ENCODE data around the gene TMEM14C. TPM values are rescaled to one million over a fixed set of nuclear protein-coding genes. Genes with fewer than 3 reads are reported as not detected.
A peak's percentile ranks its signal among the peaks of the same experiment; 100 is the strongest.
"Not testable (repeated sequence)": the region's sequence is repeated elsewhere in the genome, so short reads cannot be mapped to it uniquely, and the experiment has no call there.

Gene TMEM14C
- total RNA-seq, 1 experiment from 2014 or later = 63.5 TPM

DNA sequence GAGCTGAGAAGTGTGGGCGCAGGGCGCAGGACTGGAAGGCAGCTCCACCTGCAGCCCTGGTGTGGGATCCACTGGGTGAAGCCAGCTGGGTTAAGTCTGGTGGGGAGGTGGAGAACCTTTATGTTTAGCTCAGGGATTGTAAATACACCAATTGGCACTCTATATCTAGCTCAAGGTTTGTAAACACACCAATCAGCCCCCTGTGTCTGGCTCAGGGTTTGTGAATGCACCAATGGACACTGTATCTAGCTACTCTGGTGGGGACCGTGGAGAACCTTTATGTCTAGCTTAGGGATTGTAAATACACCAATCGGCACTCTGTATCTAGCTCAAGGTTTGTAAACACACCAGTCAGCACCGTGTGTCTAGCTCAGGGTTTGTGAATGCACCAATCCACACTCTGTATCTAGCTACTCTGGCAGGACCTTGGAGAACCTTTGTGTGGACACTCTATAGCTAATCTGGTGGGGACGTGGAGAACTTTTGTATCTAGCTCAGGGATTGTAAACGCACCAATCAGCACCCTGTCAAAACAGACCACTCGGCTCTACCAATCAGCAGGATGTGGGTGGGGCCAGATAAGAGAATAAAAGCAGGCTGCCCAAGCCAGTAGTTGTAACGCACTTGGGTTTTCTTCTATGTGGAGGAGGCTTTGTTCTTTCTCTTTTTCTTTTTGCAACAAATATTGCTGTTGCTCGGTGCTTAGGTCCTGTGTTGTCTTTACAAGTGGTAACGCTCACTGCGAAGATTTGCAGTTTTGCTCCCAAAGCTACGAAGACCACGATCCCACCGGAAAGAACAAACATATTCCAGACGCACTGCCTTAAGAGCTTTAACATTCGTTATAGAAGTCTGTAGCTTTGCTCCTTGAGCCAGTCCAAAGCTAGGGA is 1.7 kb upstream of the TMEM14C start:
- DNase-seq (ENCODE audit: low spot score) = not testable (repeated sequence)

DNA sequence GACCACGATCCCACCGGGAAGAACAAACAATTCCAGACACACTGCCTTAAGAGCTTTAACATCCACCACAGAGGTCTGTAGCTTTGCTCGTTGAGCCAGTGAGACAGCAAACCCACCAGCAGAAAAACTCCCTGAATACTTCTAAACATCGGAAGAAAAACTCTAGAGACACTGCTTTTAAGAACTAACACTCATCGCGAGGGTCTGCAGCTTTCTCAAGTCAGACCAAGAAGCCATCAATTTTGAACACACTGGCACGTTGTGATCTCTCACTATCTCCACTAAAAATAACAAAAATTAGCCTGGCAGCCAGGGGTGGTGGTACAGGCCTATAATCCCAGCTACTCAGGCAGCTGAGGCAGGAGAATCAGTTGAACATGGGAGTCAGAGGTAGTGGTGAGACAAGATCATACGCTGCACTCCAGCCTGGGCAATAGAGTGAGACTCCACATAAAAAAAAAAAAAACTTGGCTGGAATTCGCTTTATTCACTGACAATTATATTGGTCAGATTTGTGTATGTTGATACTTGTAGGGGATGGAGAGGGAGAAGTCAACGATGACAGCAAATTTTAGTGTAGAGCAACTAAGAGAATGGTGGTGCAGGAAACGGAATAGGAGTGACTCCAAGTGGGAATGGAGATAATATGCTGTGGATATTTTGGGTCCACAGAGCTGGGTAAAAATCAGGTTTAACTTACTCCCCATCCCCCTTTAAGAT is 860 bp upstream of the TMEM14C start:
- no peak for DNase-seq (ENCODE audit: low spot score)

DNA sequence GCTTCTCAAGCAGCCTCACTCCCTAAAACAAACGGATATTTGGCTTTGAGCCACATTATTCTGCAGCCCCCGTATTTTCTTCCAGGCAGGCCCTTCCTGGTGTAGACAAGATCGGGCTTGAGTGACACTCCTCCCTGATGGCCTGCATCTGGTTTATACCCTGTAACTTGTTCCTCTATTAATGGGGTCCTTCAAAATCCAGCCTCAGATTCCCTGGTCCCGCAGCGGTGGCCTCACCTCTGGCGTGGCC is 375 bp upstream of the TMEM14C start:
- no peak for DNase-seq (ENCODE audit: low spot score)

DNA sequence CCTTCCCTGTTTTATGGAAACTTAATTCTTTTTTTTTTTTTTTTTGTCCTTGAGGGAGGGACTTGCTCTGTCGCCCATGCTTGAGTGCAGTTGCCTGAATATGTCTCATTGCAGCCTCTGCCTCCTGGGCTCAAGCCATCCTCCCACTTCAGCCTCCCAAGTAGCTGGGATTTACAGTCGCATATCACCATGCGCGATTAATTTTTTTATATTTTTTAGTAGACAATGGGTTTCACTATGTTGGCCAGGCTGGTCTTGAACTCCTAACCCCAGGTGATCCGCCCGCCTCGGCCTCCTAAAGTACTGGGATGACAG is 654 bp downstream of the TMEM14C start:
- no peak for DNase-seq (ENCODE audit: low spot score)

DNA sequence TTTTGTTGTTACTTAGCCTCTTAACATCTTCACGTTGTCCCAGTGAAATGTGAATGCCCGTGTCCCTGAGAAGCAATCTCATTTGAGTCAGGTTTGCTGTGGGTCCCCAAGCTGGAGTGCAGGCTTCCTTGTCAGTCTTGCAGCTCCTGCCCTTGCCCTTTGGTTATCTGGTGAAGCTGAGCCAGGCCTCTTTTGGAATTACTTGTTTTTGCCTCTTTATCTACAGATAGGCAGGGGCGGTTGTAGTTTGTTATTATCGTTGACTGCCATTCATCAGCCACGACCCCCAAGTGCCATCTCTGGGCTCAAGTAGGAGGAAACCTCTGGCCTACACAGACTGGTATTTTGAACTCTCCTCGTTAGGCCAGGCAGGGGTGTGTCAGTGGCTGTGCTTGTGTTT is 2.2 kb downstream of the TMEM14C start:
- no peak for DNase-seq (ENCODE audit: low spot score)

DNA sequence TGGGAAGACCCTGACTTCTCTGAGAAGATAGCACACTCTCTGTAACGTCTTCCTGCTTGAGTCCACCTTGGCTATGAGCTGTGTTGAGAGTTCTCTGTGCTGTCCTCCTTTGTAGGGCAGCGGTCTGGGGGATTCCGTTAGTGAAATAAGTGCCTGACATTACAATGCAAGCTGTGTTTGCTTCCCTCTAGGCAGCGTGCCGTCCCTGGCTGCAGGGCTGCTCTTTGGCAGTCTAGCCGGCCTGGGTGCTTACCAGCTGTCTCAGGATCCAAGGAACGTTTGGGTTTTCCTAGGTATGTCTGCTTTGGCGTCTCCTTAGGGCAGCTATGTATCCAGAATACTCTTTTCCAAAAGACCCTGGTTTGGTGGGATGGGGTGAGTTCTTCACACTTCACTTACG is 2.8 kb downstream of the TMEM14C start:
- no peak for DNase-seq (ENCODE audit: low spot score)

DNA sequence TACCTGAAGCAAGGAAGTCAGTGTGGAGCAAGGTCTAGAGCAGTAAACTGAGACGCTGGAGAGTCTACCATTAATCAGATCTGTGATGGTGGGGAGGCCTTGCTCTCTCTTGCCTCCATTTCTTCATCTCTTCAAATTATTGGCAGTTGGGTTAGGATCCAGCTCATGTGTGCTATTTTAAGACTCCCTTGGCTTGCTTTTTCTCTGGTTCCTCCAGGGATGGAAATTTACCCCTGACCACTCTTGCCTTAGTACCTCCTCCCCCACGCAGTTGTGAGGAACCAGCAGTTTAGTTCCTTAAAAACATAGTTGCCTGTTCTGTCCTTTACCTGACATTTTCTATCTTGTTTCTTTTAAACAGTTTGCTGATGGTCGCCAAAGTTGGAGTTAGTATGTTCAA is 7.4 kb downstream of the TMEM14C start:
- DNase-seq (ENCODE audit: low spot score) = no peak

DNA sequence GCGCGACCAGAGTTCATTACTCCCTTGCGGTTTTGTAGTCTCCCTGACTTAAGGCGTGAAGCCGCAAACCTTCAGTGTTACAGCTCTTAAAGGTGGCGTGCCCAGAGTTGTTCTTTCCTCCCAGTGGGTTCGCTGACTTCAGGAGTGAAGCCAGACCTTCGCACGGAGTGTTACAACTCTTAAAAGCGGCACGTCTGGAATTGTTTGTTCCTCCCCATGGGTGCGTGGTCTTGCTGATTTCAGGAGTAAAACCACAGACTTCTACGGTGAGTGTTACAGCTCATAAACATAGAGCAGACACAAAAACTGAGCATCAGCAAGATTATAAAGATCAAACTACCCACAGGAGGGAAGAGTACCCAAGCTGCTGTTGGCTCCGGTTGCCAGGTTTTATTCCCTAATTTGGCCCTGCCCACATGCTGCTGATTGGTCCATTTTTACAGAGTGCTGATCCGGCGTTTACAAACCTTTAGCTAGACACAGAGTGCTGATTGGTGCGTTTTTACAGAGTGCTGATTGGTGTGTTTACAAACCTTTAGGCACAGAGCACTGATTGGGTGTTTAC is 10.4 kb downstream of the TMEM14C start:
- no peak for DNase-seq (ENCODE audit: low spot score)

DNA sequence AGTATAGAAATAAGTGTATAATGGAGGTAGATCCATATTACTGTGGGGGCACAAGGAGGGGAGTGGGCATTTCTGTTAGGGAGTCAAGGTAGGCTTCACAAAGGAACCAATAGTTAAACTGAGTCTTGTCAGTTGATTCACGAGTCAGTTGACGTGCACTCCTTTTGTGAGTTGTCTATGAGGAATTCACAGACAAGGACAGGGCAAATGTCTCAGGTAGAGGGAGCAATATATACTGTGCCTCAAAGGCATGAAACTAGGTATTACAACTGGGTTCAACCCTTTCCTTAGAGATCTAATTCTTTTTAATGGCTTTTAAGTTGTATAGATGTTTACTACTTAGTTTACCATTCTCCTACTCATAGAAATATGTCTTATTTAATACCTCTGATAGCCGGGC is 11.0 kb downstream of the TMEM14C start:
- DNase-seq (ENCODE audit: low spot score) = no peak

DNA sequence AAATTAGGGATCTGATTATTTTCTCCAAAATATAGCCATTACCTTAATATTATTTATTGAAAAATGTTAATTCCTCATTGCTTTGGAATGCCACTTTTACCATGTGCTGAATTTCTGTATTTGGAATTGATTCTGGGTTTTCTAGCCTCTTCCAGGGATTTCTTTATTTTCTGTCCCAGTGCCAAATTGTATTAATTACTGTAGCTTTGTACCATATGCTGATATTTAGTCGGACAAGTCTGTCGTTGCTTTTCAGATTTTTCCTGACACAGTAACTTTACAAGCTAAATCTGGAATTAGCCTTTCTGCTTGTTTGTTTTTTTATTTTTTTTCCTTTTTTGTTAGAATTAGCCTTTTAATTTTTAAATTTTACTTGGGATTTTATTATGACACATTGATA is 13.9 kb downstream of the TMEM14C start:
- DNase-seq (ENCODE audit: low spot score) = no peak

DNA sequence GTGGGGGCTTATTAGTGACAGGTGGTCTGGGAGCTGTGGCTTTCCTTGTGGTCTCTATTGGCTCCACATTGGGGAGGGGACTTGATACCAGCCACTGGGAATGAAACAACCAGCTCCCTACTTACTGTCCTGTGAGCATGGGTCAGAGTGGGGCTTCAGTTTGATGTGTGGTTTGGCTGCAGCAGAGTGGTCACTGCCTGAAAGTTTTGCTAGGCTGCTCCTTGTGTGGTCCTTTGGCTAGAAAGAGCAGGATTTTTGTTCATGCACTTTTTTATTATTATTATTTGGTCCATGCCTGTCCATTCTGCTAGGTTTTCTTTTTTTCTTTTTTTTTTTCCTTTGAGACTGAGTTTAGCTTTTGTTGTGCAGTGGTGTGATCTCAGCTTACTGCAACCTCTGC is 17.2 kb downstream of the TMEM14C start:
- DNase-seq (ENCODE audit: low spot score) = no peak

DNA sequence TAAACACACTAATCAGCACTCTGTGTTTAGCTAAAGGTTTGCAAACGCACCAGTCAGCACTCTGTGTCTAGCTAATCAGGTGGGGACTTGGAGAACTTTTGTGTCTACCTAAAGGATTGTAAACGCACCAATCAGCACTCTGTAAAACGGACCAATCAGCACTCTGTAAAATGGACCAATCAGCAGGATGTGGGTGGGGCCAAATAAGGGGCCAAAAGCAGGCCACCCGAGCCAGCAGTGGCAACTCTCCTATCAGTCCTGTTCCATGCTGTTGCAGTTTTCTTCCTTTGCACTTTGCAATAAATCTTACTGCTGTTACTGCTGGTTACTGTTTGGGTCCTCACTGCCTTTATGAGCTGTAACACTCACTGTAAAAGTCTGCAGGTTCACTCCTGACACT is 18.8 kb downstream of the TMEM14C start:
- DNase-seq (ENCODE audit: low spot score) = not testable (repeated sequence)

DNA sequence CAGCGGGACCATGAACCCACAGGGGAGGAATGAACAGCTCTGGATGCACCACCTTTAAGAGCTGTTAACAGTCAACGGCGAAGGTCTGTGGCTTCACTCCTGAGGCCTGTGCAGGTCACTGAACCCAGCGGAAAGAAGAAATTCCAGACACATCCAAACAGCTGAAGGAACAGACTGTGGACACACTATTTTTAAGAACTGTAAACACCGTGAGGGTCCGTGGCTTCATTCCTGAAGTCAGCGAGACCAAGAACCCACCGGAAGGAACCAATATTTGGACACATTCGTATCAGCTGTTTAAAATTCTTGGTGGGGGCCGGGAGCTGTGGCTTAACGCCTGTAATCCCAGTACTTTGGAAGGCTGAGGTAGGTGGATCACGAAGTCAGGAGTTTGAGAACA is 19.4 kb downstream of the TMEM14C start:
- DNase-seq (ENCODE audit: low spot score) = no peak

DNA sequence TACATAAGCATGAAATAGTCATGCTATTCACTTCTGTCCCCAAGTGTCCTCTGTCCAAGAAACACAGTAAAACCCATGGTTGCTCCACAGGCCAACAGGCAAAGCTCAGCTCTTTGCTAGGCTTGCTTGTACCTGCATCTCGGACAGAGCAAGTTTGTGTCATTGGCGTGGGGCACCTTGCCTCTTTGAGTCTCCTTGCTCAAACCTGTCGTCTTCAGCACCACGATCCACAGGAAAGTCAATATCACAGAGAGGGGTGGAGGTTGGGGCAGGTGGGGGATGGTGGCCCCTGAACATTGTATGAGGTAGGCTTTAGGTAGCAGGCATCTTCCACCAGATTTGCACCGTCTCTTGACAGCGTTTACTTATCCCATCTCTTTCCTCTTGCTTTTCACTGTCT is 20.6 kb downstream of the TMEM14C start:
- no peak for DNase-seq (ENCODE audit: low spot score)

DNA sequence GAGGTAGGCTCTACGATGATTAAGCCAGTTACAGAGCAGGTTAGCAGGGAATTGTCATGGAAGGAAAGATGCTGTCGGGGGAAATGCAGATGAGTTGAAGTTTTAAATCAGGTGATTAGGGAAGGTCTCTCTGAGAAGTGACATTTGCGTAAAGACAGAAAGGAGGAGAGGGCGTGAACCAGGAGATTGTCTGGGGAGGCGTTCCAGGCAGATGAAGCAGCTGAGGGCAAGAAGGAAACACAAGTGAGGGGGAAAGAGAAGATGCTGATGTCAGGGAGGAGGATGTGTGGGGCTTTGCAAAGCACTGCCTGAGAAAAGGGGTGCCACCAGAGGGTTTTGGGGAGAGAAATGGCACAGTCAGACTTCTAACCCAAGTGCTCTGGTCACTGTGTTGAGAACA is 22.2 kb downstream of the TMEM14C start:
- no peak for DNase-seq (ENCODE audit: low spot score)

DNA sequence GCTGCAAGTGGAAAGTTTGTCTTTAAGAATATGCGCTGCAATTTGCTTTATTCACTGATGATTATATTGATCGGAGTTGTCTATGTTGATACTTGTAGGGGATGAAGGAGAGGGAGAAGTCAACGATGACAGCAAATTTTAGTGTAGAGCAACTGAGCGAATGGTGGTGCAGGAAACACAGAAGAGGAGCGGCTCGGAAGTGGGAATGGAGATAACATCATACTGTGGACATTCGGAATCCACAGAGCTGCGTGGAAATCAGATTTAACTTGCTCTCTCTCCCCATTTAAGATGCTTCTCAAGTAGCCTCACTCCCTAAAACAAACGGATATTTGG is 24.0 kb downstream of the TMEM14C start:
- DNase-seq (ENCODE audit: low spot score) = no peak

DNA sequence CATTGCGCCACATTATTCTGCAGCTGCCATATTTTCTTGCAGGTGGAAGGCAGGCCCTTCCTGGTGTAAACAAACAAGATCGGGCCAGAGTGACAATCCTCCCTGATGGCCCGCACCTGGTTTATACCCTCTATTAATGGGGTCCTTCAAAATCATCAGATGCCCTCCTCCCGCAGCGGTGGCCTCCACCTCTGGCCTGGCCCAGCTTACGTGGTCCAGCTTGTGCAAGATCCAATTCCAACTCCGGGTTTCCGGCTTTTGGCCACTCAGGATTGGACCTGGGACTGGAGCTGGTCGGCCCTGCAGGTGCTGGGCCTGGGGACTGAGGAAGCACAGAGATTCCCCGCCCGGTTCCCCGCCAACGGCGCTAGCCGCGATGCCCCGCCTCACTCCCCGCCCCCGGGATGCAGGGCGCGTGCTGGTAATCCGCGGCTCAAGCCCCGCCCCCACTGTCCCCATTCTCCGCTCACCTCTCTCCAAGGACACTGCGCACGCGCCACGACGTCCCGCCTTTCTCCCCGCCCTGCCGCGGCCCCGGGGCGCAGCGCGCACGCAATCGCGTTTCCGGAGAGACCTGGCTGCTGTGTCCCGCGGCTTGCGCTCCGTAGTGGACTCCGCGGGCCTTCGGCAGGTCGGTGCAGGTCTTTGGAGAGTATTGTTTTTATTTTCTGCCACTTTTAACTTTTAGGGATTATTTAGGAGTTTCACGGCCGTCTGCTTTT is 24.5 kb downstream of the TMEM14C start, which contains the start of gene TMEM14B:
TMEM14B (plus strand) TSS at position 555 of the 722 bp plus-strand sequence. CDS start 1,441 bp downstream, outside the sequence.
- peak; percentile 99 for DNase-seq (ENCODE audit: low spot score)

DNA sequence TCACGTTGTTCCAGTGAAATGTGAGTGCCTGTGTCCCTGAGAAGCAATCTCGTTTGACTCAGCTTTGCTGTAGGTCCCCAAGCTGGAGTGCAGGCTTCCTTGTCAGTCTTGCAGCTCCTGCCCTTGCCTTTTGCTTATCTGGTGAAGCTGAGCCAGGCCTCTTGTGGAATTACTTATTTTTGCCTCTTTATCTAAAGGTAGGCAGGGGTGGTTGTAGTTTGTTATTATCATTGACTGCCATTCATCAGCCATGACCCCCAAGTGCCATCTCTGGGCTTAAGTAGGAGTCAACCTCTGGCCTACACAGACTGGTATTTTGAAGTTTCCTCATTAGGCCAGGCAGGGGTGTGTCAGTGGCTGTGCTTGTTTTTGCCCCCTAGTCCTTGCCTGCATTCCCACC is 26.9 kb downstream of the TMEM14C start:
- no peak for DNase-seq (ENCODE audit: low spot score)

DNA sequence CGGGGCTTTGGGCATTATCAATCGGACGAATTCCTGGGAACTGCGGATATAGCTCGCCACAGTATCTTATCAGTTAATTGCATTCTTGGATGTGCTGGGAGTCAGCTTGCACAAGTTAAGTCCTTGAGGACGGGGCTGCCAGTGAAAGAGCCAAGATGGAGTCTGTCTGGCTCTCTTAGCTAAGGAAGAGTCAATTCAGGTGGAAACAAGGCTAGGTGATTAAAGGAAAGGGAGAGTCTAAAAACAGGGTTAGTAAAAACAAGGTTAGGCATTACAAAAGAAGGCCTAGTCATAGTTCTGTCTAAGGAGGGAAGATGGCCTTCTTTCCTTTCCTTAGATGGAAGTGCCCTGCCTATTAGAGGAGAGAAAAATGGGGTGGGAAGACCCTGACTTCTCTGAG is 27.7 kb downstream of the TMEM14C start:
- not testable (repeated sequence) for DNase-seq (ENCODE audit: low spot score)

DNA sequence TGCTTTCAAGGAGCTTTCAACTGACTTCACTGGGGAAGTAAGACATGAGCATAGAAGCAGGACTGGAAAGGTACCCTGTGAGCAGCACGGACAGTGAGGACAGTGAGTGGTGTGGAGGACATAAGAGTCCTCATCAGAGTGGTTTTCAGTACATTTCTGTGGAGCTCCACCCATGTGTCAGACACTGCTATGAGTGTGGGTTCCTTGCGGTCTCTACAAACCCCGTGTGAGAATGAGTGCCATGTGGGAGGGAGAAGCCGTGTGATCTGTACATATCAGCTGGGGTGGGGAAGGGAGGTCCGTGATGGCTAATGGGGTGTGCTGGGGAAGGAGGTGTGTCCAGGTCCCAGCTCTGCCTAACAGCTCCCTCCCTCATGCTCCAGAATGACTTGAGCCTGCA is 28.9 kb downstream of the TMEM14C start:
- DNase-seq (ENCODE audit: low spot score) = not testable (repeated sequence)

DNA sequence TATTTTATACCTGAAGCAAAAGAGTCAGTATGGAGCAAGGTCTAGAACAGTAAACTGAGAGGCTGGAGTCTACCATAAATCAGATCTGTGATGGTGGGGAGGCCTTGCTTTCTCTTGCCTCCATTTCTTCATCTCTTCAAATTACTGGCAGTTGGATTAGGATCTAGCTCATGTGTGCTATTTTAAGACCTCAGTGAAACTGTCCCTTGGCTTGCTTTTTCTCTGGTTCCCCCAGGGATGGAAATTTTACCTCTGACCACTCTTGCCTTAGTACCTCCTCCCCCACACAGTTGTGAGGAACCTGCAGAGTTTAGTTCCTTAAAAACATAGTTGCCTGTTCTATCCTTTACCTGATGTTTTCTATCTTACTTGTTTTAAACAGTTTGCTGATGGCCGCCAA is 33.2 kb downstream of the TMEM14C start:
- DNase-seq (ENCODE audit: low spot score) = no peak

DNA sequence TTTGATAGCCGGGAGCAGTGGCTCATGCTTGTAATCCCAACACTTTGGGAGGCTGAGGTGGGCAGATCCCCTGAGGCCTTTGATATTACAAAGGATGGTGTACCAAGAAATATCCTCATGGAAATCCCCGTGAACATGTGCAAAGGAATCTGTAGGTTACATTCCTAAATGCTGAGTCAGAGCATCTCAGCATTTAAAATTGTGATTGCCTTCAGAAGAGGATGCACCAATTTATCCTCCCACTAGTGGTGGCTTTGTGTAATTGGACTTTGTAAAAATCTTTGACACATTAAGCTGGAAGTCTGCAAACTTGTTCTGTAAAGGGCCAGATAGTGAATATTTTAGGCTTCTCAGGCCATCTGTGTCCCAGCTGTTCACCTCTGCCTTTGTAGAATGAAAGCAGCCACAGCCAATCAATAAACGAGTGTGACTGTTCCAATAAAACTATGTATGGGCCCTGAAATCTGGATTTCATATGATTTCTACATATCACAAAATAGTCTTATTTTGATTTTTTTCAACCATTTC is 36.5 kb downstream of the TMEM14C start:
- peak; percentile 84 for DNase-seq (ENCODE audit: low spot score)
